HCT116 (cell line): ENCODE data around the gene RBM27. TPM values are rescaled to one million over a fixed set of nuclear protein-coding genes. Genes with fewer than 3 reads are reported as not detected.

Experiments
- ATAC-seq: fragments of 200-7000 bp; cut with Tn5 transposase; 2 replicates; pipeline ENCODE4 v1.9.1; 2020; ENCODE audit warnings: mild to moderate bottlenecking, moderate library complexity
- BruUV-seq: library from RNA; stranded (reverse); fragments of 400-500 nt; replicated peaks from 2 replicates; lab custom pipeline; 2021; lab: Mats Ljungman, UMichigan
- CTCF ChIA-PET: fragments of 300-600 bp; sonication (Branson Sonifier 250); formaldehyde crosslinking; loops from one replicate; lab custom pipeline; 2021; ENCODE audit warnings: antibody characterized with exemption; lab: Charles Lee
- POLR2A ChIA-PET: fragments of 300-600, 350-600 bp; sonication (Branson Sonifier 250); formaldehyde crosslinking; loops from one replicate; lab custom pipeline; 2021; ENCODE audit warnings: antibody characterized with exemption; lab: Charles Lee
- RAD21 ChIA-PET, 2 experiments: fragments of 300-600 bp; sonication (Branson Sonifier 250); formaldehyde crosslinking; loops; one replicate each; lab custom pipeline; 2023; ENCODE audit warnings: low total read pairs in 2 of 2; ENCODE audit not compliant: uncharacterized antibody in 2 of 2, unreplicated experiment in 2 of 2, low non-redundant PET in 1 of 2; lab: Charles Lee
- DNase-seq: peaks from one replicate; pipeline ENCODE4 v3.0.0-alpha.2; 2010; ENCODE audit warnings: low read depth, low spot score
- H2AFZ ChIP-seq: fragments of 200-600 bp; shearing (Covaris generic), sonication (generic); 2 replicates; pipeline ENCODE4 v1.6.1; 2017; ENCODE audit warnings: low read depth, mixed run types, mixed read lengths, antibody characterized with exemption, low read length; ENCODE audit not compliant: poor library complexity, severe bottlenecking
- H3K27ac ChIP-seq: 2 replicates; pipeline ENCODE4 v1.5.1; 2012; ENCODE audit warnings: low read depth, low read length
- H3K27me3 ChIP-seq: fragments of 200-600 bp; sonication (generic); 2 replicates; pipeline ENCODE4 v1.6.1; 2016; ENCODE audit warnings: mixed run types, low read length, mixed read lengths; ENCODE audit not compliant: insufficient read depth
- H3K36me3 ChIP-seq, 2 experiments: fragments of 200-500 bp in 1 of 2; fragments of 200-600 bp in 1 of 2; sonication (Bioruptor generic) in 1 of 2; sonication (generic) in 1 of 2; 2 replicates each; pipeline versions ENCODE4 v1.5.1 to v1.6.1; 2014 to 2016; ENCODE audit warnings: low read length in 2 of 2, inconsistent platforms in 1 of 2, mixed read lengths in 1 of 2, mixed run types in 1 of 2; ENCODE audit not compliant: insufficient read depth in 2 of 2, control insufficient read depth in 1 of 2
- H3K4me1 ChIP-seq, 2 experiments: fragments of 200-600 bp in 1 of 2; sonication (generic) in 1 of 2; 2 replicates each; pipeline versions ENCODE4 v1.5.1 to v1.6.1; 2012 to 2017; ENCODE audit warnings: low read length in 2 of 2, inconsistent platforms in 1 of 2, mild to moderate bottlenecking in 1 of 2, mixed read lengths in 1 of 2, mixed run types in 1 of 2, moderate library complexity in 1 of 2; ENCODE audit not compliant: insufficient read depth in 2 of 2, control insufficient read depth in 1 of 2
- H3K4me2 ChIP-seq: fragments of 200-600 bp; sonication (generic); 2 replicates; pipeline ENCODE4 v1.6.1; 2017; ENCODE audit warnings: mixed run types, low read length, mixed read lengths
- H3K4me3 ChIP-seq, 2 experiments: fragments of 200-600 bp in 1 of 2; sonication (generic) in 1 of 2; replicated peaks in 1 of 2; 2 replicates each; pipeline ENCODE4 v1.5.1; 2011 to 2016; ENCODE audit warnings: low read length in 2 of 2, control low read depth in 1 of 2, low read depth in 1 of 2, mild to moderate bottlenecking in 1 of 2, mixed read lengths in 1 of 2, mixed run types in 1 of 2
- H3K79me2 ChIP-seq: fragments of 200-600 bp; sonication (generic); 2 replicates; pipeline ENCODE4 v1.6.1; 2017; ENCODE audit warnings: mild to moderate bottlenecking, mixed run types, low read length, moderate library complexity, mixed read lengths; ENCODE audit not compliant: insufficient read depth
- H3K9ac ChIP-seq: fragments of 200-600 bp; sonication (generic); 2 replicates; pipeline ENCODE4 v1.6.1; 2016; ENCODE audit warnings: low read length, mixed read lengths
- H3K9me2 ChIP-seq: fragments of 200-600 bp; sonication (generic), shearing (Covaris generic); 2 replicates; pipeline ENCODE4 v1.6.1; 2017; ENCODE audit warnings: mixed run types, mild to moderate bottlenecking, moderate library complexity; ENCODE audit not compliant: insufficient read depth
- H3K9me3 ChIP-seq, 2 experiments: fragments of 200-500 bp in 1 of 2; fragments of 200-600 bp in 1 of 2; sonication (Bioruptor generic) in 1 of 2; sonication (generic) in 1 of 2; 2 replicates each; pipeline ENCODE4 v1.6.1; 2014 to 2017; ENCODE audit warnings: low read length in 2 of 2, mixed read lengths in 2 of 2, inconsistent platforms in 1 of 2, low read depth in 1 of 2, mild to moderate bottlenecking in 1 of 2, mixed run types in 1 of 2, moderate library complexity in 1 of 2; ENCODE audit not compliant: control insufficient read depth in 1 of 2, insufficient read depth in 1 of 2
- H4K20me1 ChIP-seq: fragments of 200-600 bp; sonication (generic), shearing (Covaris generic); 2 replicates; pipeline ENCODE4 v1.6.1; 2017; ENCODE audit warnings: mixed run types, mild to moderate bottlenecking, moderate library complexity; ENCODE audit not compliant: insufficient read depth
- CBX3 ChIP-seq: IDR thresholded peaks from 2 replicates; pipeline ENCODE4 v1.6.1; 2012; ENCODE audit warnings: low read depth
- CEBPB ChIP-seq: IDR thresholded peaks from 2 replicates; pipeline ENCODE4 v1.6.1; 2012; ENCODE audit warnings: low read depth
- EGR1 ChIP-seq: IDR thresholded peaks from 2 replicates; pipeline ENCODE4 v1.6.1; 2012; ENCODE audit warnings: low read depth
- ELF1 ChIP-seq: IDR thresholded peaks from 2 replicates; pipeline ENCODE4 v1.6.1; 2012; ENCODE audit warnings: low read depth, borderline replicate concordance
- EZH2 ChIP-seq: fragments of 200-600 bp; sonication (generic); IDR thresholded peaks from 2 replicates; pipeline ENCODE4 v1.6.1; 2017; ENCODE audit warnings: antibody characterized with exemption, mixed run types
- EZH2phosphoT487 ChIP-seq: fragments of 200-600 bp; IDR thresholded peaks from 2 replicates; pipeline ENCODE4 v1.6.1; 2018; ENCODE audit warnings: antibody characterized with exemption, borderline replicate concordance
- POLR2A ChIP-seq: IDR thresholded peaks from 2 replicates; pipeline ENCODE4 v1.7.0; 2011; ENCODE audit warnings: borderline replicate concordance; ENCODE audit not compliant: insufficient read depth, insufficient read length; ENCODE audit errors: extremely low read depth
- POLR2AphosphoS5 ChIP-seq: IDR thresholded peaks from 2 replicates; pipeline ENCODE4 v1.6.1; 2011; ENCODE audit warnings: mild to moderate bottlenecking, low read depth, low read length, moderate library complexity
- RAD21 ChIP-seq: IDR thresholded peaks from 2 replicates; pipeline ENCODE4 v1.6.1; 2012; ENCODE audit warnings: low read depth, mild to moderate bottlenecking
- SIN3A ChIP-seq: IDR thresholded peaks from 2 replicates; pipeline ENCODE4 v1.6.1; 2012; ENCODE audit warnings: low read depth
- TCF7L2 ChIP-seq: IDR thresholded peaks from 2 replicates; pipeline ENCODE4 v1.7.0; 2011; ENCODE audit warnings: borderline replicate concordance, inconsistent platforms; ENCODE audit not compliant: insufficient read depth, insufficient read length; ENCODE audit errors: extremely low read depth
- YY1 ChIP-seq: IDR thresholded peaks from 2 replicates; pipeline ENCODE4 v1.6.1; 2011; ENCODE audit warnings: low read length, low read depth, moderate library complexity, mild to moderate bottlenecking; ENCODE audit not compliant: insufficient replicate concordance; ENCODE audit errors: extremely low read depth
- ZFX ChIP-seq: fragments of 450-650 bp; IDR thresholded peaks from 2 replicates; pipeline ENCODE4 v1.6.1; 2017
- intact Hi-C: fragments of 100-400 bp; cut with micrococcal nuclease; formaldehyde crosslinking; loops from 2 replicates; pipeline ENCODE4 v1.10.0; 2022
- total RNA-seq: library from RNA; stranded (reverse); gene quantifications from one replicate; pipeline ENCODE4 v1.2.1, GENCODE V29; 2021; ENCODE audit not compliant: unreplicated experiment
- TF ChIP-seq, protein P1 (sequence below): IDR thresholded peaks from 2 replicates; pipeline ENCODE4 v1.6.1; 2011; ENCODE audit warnings: mild to moderate bottlenecking, low read length, moderate library complexity; ENCODE audit not compliant: insufficient replicate concordance; ENCODE audit errors: extremely low read depth
- TF ChIP-seq, protein P2 (sequence below): IDR thresholded peaks from 2 replicates; pipeline ENCODE4 v1.6.1; 2012
- TF ChIP-seq, protein P3 (sequence below): IDR thresholded peaks from 2 replicates; pipeline ENCODE4 v1.6.1; 2012; ENCODE audit warnings: low read depth

The RBM27 gene
- total RNA-seq, 1 experiment from 2014 or later = 15.2 TPM

DNA sequence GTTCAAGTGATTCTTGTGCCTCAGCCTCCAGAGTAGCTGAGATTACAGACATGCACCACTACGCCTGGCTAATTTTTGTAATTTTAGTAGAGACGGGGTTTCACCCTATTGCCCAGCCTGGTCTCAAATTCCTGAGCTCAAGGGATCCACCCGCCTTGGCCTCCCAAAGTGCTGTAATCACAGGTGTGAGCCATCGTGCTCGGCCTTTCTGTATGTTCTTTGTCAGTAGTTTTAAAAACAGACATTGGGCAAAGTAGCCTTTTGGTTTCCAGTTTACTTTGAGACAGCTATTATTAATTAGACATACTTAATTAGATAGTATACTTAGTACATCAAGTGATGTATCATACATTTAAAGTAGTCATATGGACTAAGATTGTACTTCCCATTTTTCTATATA is 45.2 kb downstream of the RBM27 start:
- BruUV-seq = no TSS peak
- Histone ChIP-seq H2AFZ (no peak overlapping the region), H3K27me3 (no peaks in the 10 kb centered on the region), H3K4me2 (no peak overlapping the region), H3K9me3 (no peaks in the 10 kb centered on the region), H3K36me3 (peaks cover 0 to 5% of the 10 kb centered on the region in 2 experiments; a peak in 3 of 4 replicates), H4K20me1 (no peaks in the 10 kb centered on the region), H3K9me2 (no peaks in the 10 kb centered on the region), H3K4me3 (no peak overlapping the region), H3K4me1 (no peaks in the 10 kb centered on the region), H3K9ac (no peak overlapping the region), H3K27ac (no peak overlapping the region), H3K79me2 (peaks cover 41% of the 10 kb centered on the region)
- TF ChIP-seq POLR2AphosphoS5 = no peak
- no peak for TF ChIP-seq EZH2
- no peak for TF ChIP-seq YY1
- no peak for TF ChIP-seq POLR2A
- TF ChIP-seq, protein P1, sequence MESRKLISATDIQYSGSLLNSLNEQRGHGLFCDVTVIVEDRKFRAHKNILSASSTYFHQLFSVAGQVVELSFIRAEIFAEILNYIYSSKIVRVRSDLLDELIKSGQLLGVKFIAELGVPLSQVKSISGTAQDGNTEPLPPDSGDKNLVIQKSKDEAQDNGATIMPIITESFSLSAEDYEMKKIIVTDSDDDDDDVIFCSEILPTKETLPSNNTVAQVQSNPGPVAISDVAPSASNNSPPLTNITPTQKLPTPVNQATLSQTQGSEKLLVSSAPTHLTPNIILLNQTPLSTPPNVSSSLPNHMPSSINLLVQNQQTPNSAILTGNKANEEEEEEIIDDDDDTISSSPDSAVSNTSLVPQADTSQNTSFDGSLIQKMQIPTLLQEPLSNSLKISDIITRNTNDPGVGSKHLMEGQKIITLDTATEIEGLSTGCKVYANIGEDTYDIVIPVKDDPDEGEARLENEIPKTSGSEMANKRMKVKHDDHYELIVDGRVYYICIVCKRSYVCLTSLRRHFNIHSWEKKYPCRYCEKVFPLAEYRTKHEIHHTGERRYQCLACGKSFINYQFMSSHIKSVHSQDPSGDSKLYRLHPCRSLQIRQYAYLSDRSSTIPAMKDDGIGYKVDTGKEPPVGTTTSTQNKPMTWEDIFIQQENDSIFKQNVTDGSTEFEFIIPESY = no peak
- TF ChIP-seq, protein P2, sequence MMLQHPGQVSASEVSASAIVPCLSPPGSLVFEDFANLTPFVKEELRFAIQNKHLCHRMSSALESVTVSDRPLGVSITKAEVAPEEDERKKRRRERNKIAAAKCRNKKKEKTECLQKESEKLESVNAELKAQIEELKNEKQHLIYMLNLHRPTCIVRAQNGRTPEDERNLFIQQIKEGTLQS = no peak
- TF ChIP-seq ELF1 = no peak
- no peak for TF ChIP-seq TCF7L2
- no peak for TF ChIP-seq CBX3
- TF ChIP-seq SIN3A = no peak
- no peak for TF ChIP-seq RAD21
- TF ChIP-seq EGR1 = no peak
- no peak for TF ChIP-seq ZFX
- no peak for TF ChIP-seq CEBPB
- TF ChIP-seq, protein P3, sequence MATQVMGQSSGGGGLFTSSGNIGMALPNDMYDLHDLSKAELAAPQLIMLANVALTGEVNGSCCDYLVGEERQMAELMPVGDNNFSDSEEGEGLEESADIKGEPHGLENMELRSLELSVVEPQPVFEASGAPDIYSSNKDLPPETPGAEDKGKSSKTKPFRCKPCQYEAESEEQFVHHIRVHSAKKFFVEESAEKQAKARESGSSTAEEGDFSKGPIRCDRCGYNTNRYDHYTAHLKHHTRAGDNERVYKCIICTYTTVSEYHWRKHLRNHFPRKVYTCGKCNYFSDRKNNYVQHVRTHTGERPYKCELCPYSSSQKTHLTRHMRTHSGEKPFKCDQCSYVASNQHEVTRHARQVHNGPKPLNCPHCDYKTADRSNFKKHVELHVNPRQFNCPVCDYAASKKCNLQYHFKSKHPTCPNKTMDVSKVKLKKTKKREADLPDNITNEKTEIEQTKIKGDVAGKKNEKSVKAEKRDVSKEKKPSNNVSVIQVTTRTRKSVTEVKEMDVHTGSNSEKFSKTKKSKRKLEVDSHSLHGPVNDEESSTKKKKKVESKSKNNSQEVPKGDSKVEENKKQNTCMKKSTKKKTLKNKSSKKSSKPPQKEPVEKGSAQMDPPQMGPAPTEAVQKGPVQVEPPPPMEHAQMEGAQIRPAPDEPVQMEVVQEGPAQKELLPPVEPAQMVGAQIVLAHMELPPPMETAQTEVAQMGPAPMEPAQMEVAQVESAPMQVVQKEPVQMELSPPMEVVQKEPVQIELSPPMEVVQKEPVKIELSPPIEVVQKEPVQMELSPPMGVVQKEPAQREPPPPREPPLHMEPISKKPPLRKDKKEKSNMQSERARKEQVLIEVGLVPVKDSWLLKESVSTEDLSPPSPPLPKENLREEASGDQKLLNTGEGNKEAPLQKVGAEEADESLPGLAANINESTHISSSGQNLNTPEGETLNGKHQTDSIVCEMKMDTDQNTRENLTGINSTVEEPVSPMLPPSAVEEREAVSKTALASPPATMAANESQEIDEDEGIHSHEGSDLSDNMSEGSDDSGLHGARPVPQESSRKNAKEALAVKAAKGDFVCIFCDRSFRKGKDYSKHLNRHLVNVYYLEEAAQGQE = no peak
- no peak for TF ChIP-seq EZH2phosphoT487
- CTCF ChIA-PET = interaction anchor here (0.9 kb wide), 1 partner anchor 8 kb away, joined by 3 read pairs; no protein-coding TSS in a partner anchor
- POLR2A ChIA-PET = no interaction called here
- intact Hi-C loops = no loop called here
- no peak for DNase-seq
- RAD21 ChIA-PET = no interaction called here
- ATAC-seq = no peak
